Activated T-helper 1 cell treated with Interleukin-2 at 50 U/mL for 16 hours (primary cell): Measurements from ENCODE around the gene SLMAP.
"Not testable (repeated sequence)": the region's sequence is repeated elsewhere in the genome, so short reads cannot be mapped to it uniquely, and the experiment has no call there.

Experiments
- DNase-seq: peaks from one replicate; pipeline ENCODE4 v3.0.0-alpha.2; 2020; ENCODE audit warnings: low read depth

Gene SLMAP

GRCh38 chr3:57832486-57832885 is 76.4 kb downstream of the SLMAP start:
- no peak for DNase-seq

- DNase-seq: no peak
Measured at GRCh38 chr3:57832900-57833313, 76.8 kb downstream of the SLMAP start.

DNA sequence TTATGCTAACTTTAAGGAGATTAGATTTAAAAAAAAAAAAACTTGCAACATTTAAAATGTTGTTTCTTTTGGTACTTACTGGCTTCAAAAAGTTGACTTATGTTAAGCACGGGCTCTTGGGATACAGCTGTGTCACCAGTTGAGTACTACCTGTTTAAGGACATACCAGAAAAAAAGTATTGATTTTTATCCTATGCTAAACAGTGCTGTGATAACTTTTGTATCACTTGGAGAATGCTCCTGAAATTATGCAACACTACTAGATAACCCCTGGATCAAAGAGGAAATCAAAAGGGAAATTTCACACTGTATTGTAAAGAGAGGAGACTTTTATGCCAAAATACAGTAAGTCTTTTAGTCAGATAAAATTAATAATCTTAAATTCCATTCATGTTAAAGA is 77.7 kb downstream of the SLMAP start:
- DNase-seq: no peak

GRCh38 chr3:57837686-57838085 is 81.6 kb downstream of the SLMAP start:
- DNase-seq: no peak

DNA sequence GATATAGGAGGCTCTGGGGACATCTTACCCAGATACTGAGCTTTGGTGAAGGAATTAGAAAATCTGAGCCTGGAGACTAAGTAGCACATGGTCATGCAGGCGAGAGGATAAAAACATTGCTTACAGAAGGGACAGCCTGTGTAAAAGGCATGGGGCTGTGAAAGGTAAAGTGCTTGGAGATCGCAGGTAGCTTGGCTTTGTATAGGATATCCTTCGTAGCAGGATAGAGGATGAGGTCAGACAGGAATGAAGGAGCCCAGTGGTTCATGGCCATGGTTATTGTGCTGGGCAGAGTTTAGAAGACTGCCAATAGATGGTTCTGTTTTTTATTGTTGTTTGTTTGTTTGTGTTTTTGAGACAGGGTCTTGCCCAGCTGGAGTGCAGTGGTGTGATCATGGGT is 82.5 kb downstream of the SLMAP start:
- DNase-seq: no peak

GRCh38 chr3:57840473-57840872 is 84.4 kb downstream of the SLMAP start:
- no peak for DNase-seq

- no peak for DNase-seq
Measured at GRCh38 chr3:57841818-57842217, 85.7 kb downstream of the SLMAP start.

DNA sequence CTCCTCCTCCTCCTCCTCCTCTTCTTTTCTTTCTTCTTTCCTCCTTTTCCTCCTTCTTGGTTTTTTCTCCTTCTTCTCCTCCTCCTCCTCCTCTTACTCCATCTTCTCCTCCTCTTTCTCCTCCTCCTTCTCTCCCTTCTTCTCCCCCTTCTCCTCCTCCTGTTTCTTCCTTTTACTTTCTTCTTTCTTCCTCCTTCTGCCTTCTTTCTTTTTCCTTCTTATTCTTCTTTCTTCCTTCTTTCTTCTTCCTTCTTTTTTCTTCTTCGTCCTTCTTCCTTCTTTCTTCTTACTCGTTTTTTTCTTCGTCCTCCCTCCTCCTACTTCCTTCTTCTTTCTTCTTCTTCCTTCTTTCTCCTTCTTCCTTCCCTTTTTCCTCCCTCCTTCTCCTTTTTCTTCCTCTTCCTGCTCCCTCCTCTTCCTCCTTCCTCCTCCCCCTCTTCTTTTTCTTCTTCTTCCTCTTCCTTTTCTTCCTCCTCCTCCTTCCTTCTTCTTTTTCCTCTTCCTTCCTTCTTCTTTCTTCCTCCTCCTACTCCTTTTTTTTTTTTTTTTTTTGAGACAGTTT is 92.1 kb downstream of the SLMAP start:
- DNase-seq: no peak

- no peak for DNase-seq
Measured at GRCh38 chr3:57851304-57851703, 95.2 kb downstream of the SLMAP start.

DNA sequence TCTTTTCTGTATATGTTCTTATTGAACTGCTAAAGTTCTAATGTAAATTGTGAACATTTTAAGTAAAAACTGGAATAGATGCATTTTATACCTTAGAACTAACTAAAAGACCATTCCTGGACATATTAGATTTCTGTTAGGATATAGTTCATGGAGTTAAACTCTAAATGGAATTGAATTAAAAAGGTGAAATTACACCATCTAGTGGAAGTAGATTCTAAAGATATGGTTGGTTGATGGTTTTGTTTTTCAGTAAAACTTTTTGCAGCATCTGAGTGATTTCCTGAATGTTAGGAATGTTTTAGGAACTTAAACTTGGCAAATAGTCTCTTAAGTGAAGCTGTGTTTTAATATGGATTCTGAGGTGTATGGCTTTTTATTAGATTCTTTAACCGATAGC is 96.8 kb downstream of the SLMAP start:
- DNase-seq: no peak

- no peak for DNase-seq
Measured at GRCh38 chr3:57855281-57855680, 99.2 kb downstream of the SLMAP start.

GRCh38 chr3:57855943-57856342 is 99.8 kb downstream of the SLMAP start:
- no peak for DNase-seq

- DNase-seq: no peak
Measured at GRCh38 chr3:57856675-57857074, 100.6 kb downstream of the SLMAP start.

DNA sequence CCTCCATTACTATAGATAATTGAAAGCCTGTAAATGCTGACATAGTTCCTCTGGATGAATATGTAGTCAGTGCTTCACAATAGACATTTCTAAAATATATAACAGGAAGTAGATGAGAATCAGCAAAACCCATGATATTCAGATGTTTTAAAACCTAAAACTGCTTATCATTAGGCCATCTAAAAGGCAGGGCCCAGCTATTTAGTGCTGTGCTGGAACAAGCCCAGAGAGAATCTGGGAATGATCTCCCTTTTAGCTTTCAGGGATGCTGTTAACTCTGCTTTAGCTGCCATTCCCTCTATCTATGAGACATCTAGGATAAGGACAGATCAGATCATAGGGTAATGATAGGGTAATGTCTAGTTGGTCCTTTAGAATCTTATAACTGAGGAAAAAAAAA is 106.8 kb downstream of the SLMAP start:
- no peak for DNase-seq

GRCh38 chr3:57863380-57863779 is 107.3 kb downstream of the SLMAP start:
- DNase-seq: no peak

DNA sequence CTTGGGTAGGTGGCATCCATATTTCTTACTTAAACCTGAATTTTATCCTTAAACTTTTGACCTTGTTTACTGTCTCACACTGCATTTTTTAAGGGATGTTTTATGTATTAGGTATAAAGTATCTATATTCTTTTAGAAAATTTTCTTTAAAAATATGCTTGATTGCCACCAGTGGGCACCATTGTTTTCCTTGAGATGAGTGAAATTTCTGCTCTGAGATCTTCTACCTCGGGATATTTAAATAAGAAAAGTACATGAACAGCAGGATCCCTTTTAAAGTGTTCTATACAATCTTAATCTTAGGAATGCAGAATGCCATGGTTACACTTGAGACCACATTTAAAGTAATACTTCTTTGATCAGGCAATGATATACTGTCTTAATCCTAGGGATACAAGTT is 108.7 kb downstream of the SLMAP start:
- DNase-seq: no peak

DNA sequence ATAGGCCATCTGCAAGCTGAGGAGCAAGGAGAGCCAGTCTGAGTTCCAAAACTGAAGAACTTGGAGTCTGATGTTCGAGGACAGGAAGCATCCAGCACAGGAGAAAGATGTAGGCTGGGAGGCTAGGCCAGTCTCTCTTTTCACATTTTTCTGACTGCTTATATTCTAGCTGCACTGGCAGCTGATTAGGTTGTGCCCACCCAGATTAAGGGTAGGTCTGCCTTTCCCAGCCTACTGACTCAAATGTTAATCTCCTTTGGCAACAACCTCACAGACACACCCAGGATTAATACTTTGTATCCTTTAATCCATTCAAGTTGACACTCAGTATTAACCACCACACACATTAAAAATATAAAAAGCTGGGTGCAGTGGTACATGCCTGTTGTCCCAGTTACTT is 113.0 kb downstream of the SLMAP start:
- DNase-seq: not testable (repeated sequence)

- no peak for DNase-seq
Measured at GRCh38 chr3:57872606-57873005, 116.5 kb downstream of the SLMAP start.

GRCh38 chr3:57876632-57877031 is 120.5 kb downstream of the SLMAP start:
- no peak for DNase-seq

DNA sequence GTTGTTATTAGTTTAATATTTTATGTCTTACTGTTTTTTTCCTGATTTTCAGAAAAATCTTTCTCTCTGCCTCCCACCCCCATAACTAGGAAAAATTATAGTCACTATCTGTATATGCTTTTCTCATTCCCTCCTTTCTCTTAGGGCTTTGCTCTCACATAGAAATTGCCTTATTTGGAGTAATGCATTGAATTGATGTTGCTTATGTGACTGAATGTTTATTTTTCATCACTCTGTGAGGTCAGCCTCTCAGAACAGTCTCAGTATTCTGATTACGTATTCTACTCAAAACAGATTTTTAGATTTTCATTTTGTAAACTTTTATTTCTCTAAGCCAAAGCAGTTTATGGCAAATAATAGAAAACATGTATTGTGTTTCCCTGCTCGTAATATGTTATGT is 121.0 kb downstream of the SLMAP start:
- no peak for DNase-seq

DNA sequence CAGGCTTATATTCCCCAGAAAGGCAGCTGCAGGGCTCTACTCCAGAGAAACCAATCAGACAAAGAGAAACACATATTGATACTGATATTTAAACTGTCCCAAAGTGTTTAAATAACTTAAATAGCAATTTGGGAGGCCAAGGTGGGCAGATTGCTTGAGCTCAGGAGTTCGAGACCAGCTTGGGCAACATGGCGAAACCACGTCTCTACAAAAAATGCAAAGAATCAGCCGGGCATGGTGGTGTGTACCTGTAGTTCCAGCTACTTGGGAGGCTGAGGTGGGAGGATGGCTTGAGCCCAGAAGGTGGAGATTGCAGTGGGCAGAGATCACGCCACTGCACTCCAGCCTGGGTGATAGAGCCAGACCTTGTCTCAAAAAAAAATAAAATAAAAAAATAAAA is 128.3 kb downstream of the SLMAP start:
- DNase-seq: not testable (repeated sequence)

GRCh38 chr3:57889807-57890206 is 133.7 kb downstream of the SLMAP start:
- no peak for DNase-seq

DNA sequence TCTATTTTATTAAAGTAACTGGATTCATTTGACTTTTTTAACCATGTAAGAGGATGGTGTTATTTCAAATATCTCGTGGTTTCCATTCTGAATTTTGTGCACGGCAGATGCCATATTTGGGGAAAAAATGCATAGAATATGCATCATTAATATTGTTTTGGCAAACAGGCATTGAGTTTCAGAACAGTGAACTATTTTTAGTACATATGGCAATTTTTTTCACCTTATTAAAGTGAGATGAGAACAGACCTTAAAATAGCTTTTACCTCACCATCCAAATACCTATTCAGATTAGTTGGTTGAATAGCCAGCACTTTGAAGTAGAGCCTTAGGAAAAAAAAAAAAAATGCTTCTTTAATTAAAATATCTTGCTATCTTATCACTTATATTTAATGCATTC is 134.8 kb downstream of the SLMAP start:
- DNase-seq: no peak

- no peak for DNase-seq
Measured at GRCh38 chr3:57892423-57892822, 136.3 kb downstream of the SLMAP start.

DNA sequence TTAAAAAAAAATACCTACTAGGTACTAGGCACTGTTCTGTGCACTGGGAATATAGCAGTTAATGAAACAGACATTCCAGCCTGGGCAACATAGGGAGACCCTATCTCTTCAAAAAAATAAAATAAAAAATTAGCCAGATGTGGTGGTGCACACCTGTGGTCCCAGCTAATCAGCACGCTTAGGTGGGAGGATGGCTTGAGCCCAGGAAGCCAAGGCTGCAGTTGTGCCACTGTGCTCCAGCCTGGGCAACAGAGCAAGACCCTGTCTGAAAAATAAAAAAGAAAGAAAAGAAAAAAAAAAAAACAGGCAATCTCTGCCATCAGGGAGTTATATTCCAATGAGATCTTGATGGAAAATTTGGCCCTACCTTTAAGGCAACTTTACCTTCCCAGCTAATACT is 137.0 kb downstream of the SLMAP start:
- no peak for DNase-seq
